Left lung (tissue), 10 donors: Measurements from ENCODE around the gene FERMT2. TPM values are rescaled to one million over a fixed set of nuclear protein-coding genes. Genes with fewer than 3 reads are reported as not detected.

Source experiments
- ATAC-seq: fragments of 200-7000 bp; cut with Tn5 transposase; one replicate; pipeline ENCODE4 v1.9.1; 2020; ENCODE audit warnings: moderate library complexity
- DNase-seq, 4 donors: peaks; one replicate each; pipeline ENCODE4 v3.0.0-alpha.2; 2013 to 2020
- H3K27ac ChIP-seq, 2 donors: fragments of 200-600 bp; sonication (generic) in 1 of 2; one replicate each; pipeline versions ENCODE4 v1.5.0 to v1.8.0; 2020 to 2021
- H3K27me3 ChIP-seq, 2 donors: fragments of 200-600 bp; sonication (generic) in 1 of 2; one replicate each; pipeline versions ENCODE4 v1.5.0 to v1.8.0; 2020 to 2021
- H3K36me3 ChIP-seq, 2 donors: fragments of 200-600 bp; sonication (generic) in 1 of 2; one replicate each; pipeline versions ENCODE4 v1.5.0 to v1.8.0; 2020 to 2021
- H3K4me1 ChIP-seq, 2 donors: fragments of 200-600 bp; one replicate each; pipeline ENCODE4 v1.8.0; 2021
- H3K4me3 ChIP-seq, 2 donors: fragments of 200-600 bp; sonication (generic) in 1 of 2; one replicate each; pipeline versions ENCODE4 v1.5.0 to v1.8.0; 2020 to 2021; ENCODE audit warnings: mild to moderate bottlenecking in 1 of 2
- H3K9me3 ChIP-seq, 2 donors: fragments of 200-600 bp; sonication (generic) in 1 of 2; one replicate each; pipeline versions ENCODE4 v1.5.0 to v1.8.0; 2020 to 2021
- CTCF ChIP-seq, 2 donors: fragments of 200-600 bp; sonication (generic) in 1 of 2; IDR thresholded peaks; one replicate each; pipeline versions ENCODE4 v1.5.0 to v1.8.0; 2021; ENCODE audit warnings: antibody characterized with exemption in 2 of 2
- intact Hi-C, 2 donors: fragments of 100-400 bp; cut with DNase I; formaldehyde crosslinking; loops; one replicate each; pipeline versions ENCODE4 v1.11.2 to v1.14.2; 2022
- polyA plus RNA-seq, 6 donors: library from polyadenylated mRNA; unstranded; fragments of 120-200 nt; gene quantifications; one replicate each; pipeline ENCODE4 v1.2.1, GENCODE V29; 2013; ENCODE audit not compliant: insufficient read length in 6 of 6
- total RNA-seq, 2 donors: library from RNA; stranded (reverse); fragmentation: NEBNext Ultra II Directional; extraction: Animal tissue kit (Norgen Biotek cat#: 25700); gene quantifications; one replicate each; pipeline ENCODE4 v1.2.1, GENCODE V29; 2021
- donor health status: DM: no; HTN: yes; CAD: no.
- donor health status: DM: no; HTN: no; CAD: no.

Gene FERMT2
- total and polyA plus RNA-seq, 8 donors = 93.4 to 148 (median 131) TPM

- no peak overlapping the region for H3K27ac ChIP-seq
- no peaks in the 10 kb centered on the region for H3K27me3 ChIP-seq
- no peak for TF ChIP-seq CTCF (IDR thresholded peaks at IDR 0.05)
- H3K4me1 ChIP-seq = no peaks in the 10 kb centered on the region
- intact Hi-C loops = no loop called here
- ATAC-seq (no peak), DNase-seq (no peak)
- H3K9me3 ChIP-seq = no peaks in the 10 kb centered on the region
- H3K4me3 ChIP-seq = no peak overlapping the region
- peaks cover 0 to 21% of the 10 kb centered on the region in 2 donors for H3K36me3 ChIP-seq
These were observed 62.7 kb downstream of the FERMT2 start for GRCh38 chr14:52888159-52888558.

- H3K4me3 ChIP-seq = no peak overlapping the region
- no peak overlapping the region for H3K27ac ChIP-seq
- H3K27me3 ChIP-seq = no peaks in the 10 kb centered on the region
- intact Hi-C loops = no loop called here
- no peak for TF ChIP-seq CTCF (IDR thresholded peaks at IDR 0.05)
- DNase-seq (peak in 1 of 4 donors; percentile 28), ATAC-seq (no peak)
- no peaks in the 10 kb centered on the region for H3K4me1 ChIP-seq
- H3K9me3 ChIP-seq = no peaks in the 10 kb centered on the region
- H3K36me3 ChIP-seq = peaks cover 0 to 15% of the 10 kb centered on the region in 2 donors
These were observed 65.6 kb downstream of the FERMT2 start for GRCh38 chr14:52885230-52885629.

- no peaks in the 10 kb centered on the region for H3K4me1 ChIP-seq
- no peak overlapping the region for H3K4me3 ChIP-seq
- H3K27ac ChIP-seq = no peak overlapping the region
- intact Hi-C loops = no loop called here
- no peaks in the 10 kb centered on the region for H3K9me3 ChIP-seq
- no peak for DNase-seq
- no peak for ATAC-seq
- no peak for TF ChIP-seq CTCF (IDR thresholded peaks at IDR 0.05)
- H3K36me3 ChIP-seq = peaks cover 0 to 13% of the 10 kb centered on the region in 2 donors
- H3K27me3 ChIP-seq = no peaks in the 10 kb centered on the region
These were observed 67.2 kb downstream of the FERMT2 start for GRCh38 chr14:52883658-52884057.

- no peak overlapping the region for H3K27ac ChIP-seq
- H3K36me3 ChIP-seq = peaks cover 0 to 19% of the 10 kb centered on the region in 2 donors
- no peak for TF ChIP-seq CTCF (IDR thresholded peaks at IDR 0.05)
- ATAC-seq (no peak), DNase-seq (no peak)
- no peaks in the 10 kb centered on the region for H3K27me3 ChIP-seq
- intact Hi-C loops = no loop called here
- H3K9me3 ChIP-seq = no peaks in the 10 kb centered on the region
- H3K4me1 ChIP-seq = no peaks in the 10 kb centered on the region
- no peak overlapping the region for H3K4me3 ChIP-seq
These were observed 68.0 kb downstream of the FERMT2 start for GRCh38 chr14:52882824-52883223.

GRCh38 chr14:52879958-52880357 is 70.9 kb downstream of the FERMT2 start:
- no peak overlapping the region for H3K27ac ChIP-seq
- ATAC-seq = no peak
- H3K4me1 ChIP-seq = no peaks in the 10 kb centered on the region
- intact Hi-C loops = no loop called here
- peaks cover 0 to 31% of the 10 kb centered on the region in 2 donors for H3K36me3 ChIP-seq
- H3K9me3 ChIP-seq = no peaks in the 10 kb centered on the region
- no peak overlapping the region for H3K4me3 ChIP-seq
- no peak for TF ChIP-seq CTCF (IDR thresholded peaks at IDR 0.05)
- no peak for DNase-seq
- H3K27me3 ChIP-seq = no peaks in the 10 kb centered on the region
